K562 (cell line): ENCODE data around the gene TRIM33.

Source experiments
- CBX8 ChIP-seq: fragments of 200-600 bp; sonication (generic); IDR thresholded peaks from 2 replicates; pipeline ENCODE4 v1.6.1; 2012; ENCODE audit warnings: borderline replicate concordance, mixed run types, low read depth, mild to moderate bottlenecking, moderate library complexity, mixed read lengths, low read length, control low read depth, inconsistent platforms; ENCODE audit not compliant: poor library complexity, severe bottlenecking; ENCODE audit errors: extremely low read depth
- CTBP1 ChIP-seq: fragments of 450-650 bp; IDR thresholded peaks from 2 replicates; pipeline ENCODE4 v1.6.1; 2016; ENCODE audit warnings: borderline replicate concordance
- NR2C2 ChIP-seq, 2 experiments: fragments of 200-800 bp in 1 of 2; sonication (Bioruptor generic) in 1 of 2; sonication (generic) in 1 of 2; formaldehyde crosslinking in 1 of 2; IDR thresholded peaks; 2 replicates each; pipeline versions ENCODE4 v1.6.1 to v1.8.0; 2016 to 2022; ENCODE audit warnings: mild to moderate bottlenecking in 1 of 2, missing compliant biosample characterization in 1 of 2, missing genetic modification characterization in 1 of 2, missing genetic modification reagents in 1 of 2
- SPI1 ChIP-seq: IDR thresholded peaks from 2 replicates; pipeline ENCODE4 v1.6.1; 2011; ENCODE audit warnings: low read depth, low read length, control low read depth, borderline replicate concordance
- TOE1 ChIP-seq, 2 experiments: fragments of 450-650 bp in 1 of 2; sonication (generic) in 1 of 2; formaldehyde crosslinking in 1 of 2; IDR thresholded peaks; 2 replicates each; pipeline versions ENCODE4 v1.7.1 to v1.8.0; 2016 to 2022; ENCODE audit warnings: borderline replicate concordance in 2 of 2, mild to moderate bottlenecking in 2 of 2, antibody characterized with exemption in 1 of 2, inconsistent platforms in 1 of 2, low read depth in 1 of 2, missing genetic modification reagents in 1 of 2, moderate library complexity in 1 of 2
- TF ChIP-seq, protein P1 (sequence below): fragments of 250-450 bp; sonication (Bioruptor Pico); IDR thresholded peaks from 2 replicates; pipeline ENCODE4 v1.5.0; 2020; ENCODE audit warnings: mild to moderate bottlenecking, borderline replicate concordance
- TF ChIP-seq, protein P2 (sequence below), 3 experiments: IDR thresholded peaks in 2 of 3; conservative IDR thresholded peaks in 1 of 3; 2 replicates each; pipeline ENCODE4 v1.5.1; 2011 to 2012; ENCODE audit warnings: low read length in 3 of 3, mild to moderate bottlenecking in 3 of 3, control low read depth in 2 of 3, improper control_type of control experiment in 1 of 3, inconsistent platforms in 1 of 3, low read depth in 1 of 3, mixed read lengths in 1 of 3, moderate library complexity in 1 of 3; ENCODE audit not compliant: insufficient read depth in 2 of 3
- TF ChIP-seq, protein P3 (sequence below): sonication (generic); formaldehyde crosslinking; IDR thresholded peaks from 2 replicates; pipeline ENCODE4 v1.8.1; 2022; ENCODE audit warnings: missing genetic modification reagents

DNA sequence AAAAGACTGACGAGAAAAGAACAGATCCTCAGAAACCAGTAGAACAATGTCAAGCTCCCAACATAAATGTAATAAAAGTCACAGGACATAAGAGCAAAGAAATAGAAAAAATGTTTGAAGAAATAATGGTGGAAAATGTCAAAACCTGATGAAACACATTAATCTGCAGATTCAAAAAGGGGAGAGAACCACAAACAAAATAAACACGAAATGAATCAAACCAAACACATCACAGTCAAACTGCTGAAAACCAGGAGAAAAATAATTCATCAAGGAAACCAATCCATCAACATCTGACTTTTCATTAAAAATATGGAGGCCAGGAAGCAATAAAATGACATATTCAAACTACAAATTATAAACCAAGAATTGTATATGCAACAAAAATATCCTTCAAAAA, 31.9 kb downstream of the TRIM33 start:
- no peak for TF ChIP-seq CBX8
- TF ChIP-seq, protein P1, sequence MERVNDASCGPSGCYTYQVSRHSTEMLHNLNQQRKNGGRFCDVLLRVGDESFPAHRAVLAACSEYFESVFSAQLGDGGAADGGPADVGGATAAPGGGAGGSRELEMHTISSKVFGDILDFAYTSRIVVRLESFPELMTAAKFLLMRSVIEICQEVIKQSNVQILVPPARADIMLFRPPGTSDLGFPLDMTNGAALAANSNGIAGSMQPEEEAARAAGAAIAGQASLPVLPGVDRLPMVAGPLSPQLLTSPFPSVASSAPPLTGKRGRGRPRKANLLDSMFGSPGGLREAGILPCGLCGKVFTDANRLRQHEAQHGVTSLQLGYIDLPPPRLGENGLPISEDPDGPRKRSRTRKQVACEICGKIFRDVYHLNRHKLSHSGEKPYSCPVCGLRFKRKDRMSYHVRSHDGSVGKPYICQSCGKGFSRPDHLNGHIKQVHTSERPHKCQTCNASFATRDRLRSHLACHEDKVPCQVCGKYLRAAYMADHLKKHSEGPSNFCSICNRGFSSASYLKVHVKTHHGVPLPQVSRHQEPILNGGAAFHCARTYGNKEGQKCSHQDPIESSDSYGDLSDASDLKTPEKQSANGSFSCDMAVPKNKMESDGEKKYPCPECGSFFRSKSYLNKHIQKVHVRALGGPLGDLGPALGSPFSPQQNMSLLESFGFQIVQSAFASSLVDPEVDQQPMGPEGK (CRISPR knock-in tag), result no peak
- TF ChIP-seq, protein P2, sequence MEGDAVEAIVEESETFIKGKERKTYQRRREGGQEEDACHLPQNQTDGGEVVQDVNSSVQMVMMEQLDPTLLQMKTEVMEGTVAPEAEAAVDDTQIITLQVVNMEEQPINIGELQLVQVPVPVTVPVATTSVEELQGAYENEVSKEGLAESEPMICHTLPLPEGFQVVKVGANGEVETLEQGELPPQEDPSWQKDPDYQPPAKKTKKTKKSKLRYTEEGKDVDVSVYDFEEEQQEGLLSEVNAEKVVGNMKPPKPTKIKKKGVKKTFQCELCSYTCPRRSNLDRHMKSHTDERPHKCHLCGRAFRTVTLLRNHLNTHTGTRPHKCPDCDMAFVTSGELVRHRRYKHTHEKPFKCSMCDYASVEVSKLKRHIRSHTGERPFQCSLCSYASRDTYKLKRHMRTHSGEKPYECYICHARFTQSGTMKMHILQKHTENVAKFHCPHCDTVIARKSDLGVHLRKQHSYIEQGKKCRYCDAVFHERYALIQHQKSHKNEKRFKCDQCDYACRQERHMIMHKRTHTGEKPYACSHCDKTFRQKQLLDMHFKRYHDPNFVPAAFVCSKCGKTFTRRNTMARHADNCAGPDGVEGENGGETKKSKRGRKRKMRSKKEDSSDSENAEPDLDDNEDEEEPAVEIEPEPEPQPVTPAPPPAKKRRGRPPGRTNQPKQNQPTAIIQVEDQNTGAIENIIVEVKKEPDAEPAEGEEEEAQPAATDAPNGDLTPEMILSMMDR (IDR thresholded peaks at IDR 0.05 in 2 of 3, conservative IDR thresholded peaks at IDR 0.05 in 1 of 3; ENCODE audit: insufficient read depth in 2 of 3, low read depth in 1 of 3, low read length in 3 of 3), result no peak
- TF ChIP-seq CTBP1, result no peak
- no peak for TF ChIP-seq SPI1
- TF ChIP-seq, protein P3, sequence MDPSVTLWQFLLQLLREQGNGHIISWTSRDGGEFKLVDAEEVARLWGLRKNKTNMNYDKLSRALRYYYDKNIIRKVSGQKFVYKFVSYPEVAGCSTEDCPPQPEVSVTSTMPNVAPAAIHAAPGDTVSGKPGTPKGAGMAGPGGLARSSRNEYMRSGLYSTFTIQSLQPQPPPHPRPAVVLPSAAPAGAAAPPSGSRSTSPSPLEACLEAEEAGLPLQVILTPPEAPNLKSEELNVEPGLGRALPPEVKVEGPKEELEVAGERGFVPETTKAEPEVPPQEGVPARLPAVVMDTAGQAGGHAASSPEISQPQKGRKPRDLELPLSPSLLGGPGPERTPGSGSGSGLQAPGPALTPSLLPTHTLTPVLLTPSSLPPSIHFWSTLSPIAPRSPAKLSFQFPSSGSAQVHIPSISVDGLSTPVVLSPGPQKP (CRISPR knock-in tag), result no peak
- TF ChIP-seq TOE1 (IDR thresholded peaks at IDR 0.05; ENCODE audit: borderline replicate concordance), result no peak
- no peak for TF ChIP-seq TOE1 (CRISPR knock-in tag; IDR thresholded peaks at IDR 0.05; ENCODE audit: borderline replicate concordance, low read depth)
- TF ChIP-seq NR2C2 (CRISPR knock-in tag; IDR thresholded peaks at IDR 0.05), result no peak
- TF ChIP-seq NR2C2 (tag; IDR thresholded peaks at IDR 0.05), result no peak
